CD4-positive, CD25-positive, alpha-beta regulatory T cell (primary cell): ENCODE measurements around the gene CEMIP. TPM values are rescaled to one million over a fixed set of nuclear protein-coding genes. Genes with fewer than 3 reads are reported as not detected.

Experiments used
- ATAC-seq, 2 donors: fragments of 150-1000 bp; cut with Tn5 transposase; one replicate each; pipeline ENCODE4 v1.10.0; 2021; ENCODE audit warnings: low read depth in 2 of 2, moderate number of reproducible peaks in 2 of 2, moderate library complexity in 1 of 2
- DNase-seq, 3 donors: peaks; one replicate each; pipeline versions ENCODE4 v3.0.0 to v3.0.0-alpha.2; 2012 to 2022; ENCODE audit warnings: mixed read lengths in 1 of 3
- H3K27ac ChIP-seq: one replicate; pipeline ENCODE4 v1.7.0; 2013; ENCODE audit warnings: mild to moderate bottlenecking, low read length; ENCODE audit not compliant: insufficient read depth, poor library complexity, severe bottlenecking
- H3K27me3 ChIP-seq: one replicate; pipeline ENCODE4 v1.7.0; 2013; ENCODE audit warnings: low read length; ENCODE audit not compliant: control insufficient read depth, insufficient read depth
- H3K36me3 ChIP-seq: one replicate; pipeline ENCODE4 v1.7.0; 2013; ENCODE audit warnings: mild to moderate bottlenecking, low read length, moderate library complexity; ENCODE audit not compliant: control insufficient read depth, insufficient read depth
- H3K4me1 ChIP-seq: 2 replicates; pipeline ENCODE4 v1.7.0; 2013; ENCODE audit warnings: mild to moderate bottlenecking, low read length; ENCODE audit not compliant: insufficient read depth, control insufficient read depth, poor library complexity, severe bottlenecking
- H3K4me3 ChIP-seq: one replicate; pipeline ENCODE4 v1.7.0; 2013; ENCODE audit warnings: low read depth, mild to moderate bottlenecking, low read length, moderate library complexity
- H3K9me3 ChIP-seq, 2 experiments: 1 replicate in 1 of 2; 2 replicates in 1 of 2; pipeline ENCODE4 v1.7.0; 2013; ENCODE audit warnings: low read length in 2 of 2, mild to moderate bottlenecking in 1 of 2, moderate library complexity in 1 of 2; ENCODE audit not compliant: control insufficient read depth in 2 of 2
- H3K27ac Mint-ChIP-seq, 3 donors: one replicate each; pipeline ENCODE4 v1.8.0; 2020 to 2022; ENCODE audit warnings: mild to moderate bottlenecking in 3 of 3, mixed read lengths in 3 of 3, moderate library complexity in 2 of 3
- H3K27me3 Mint-ChIP-seq: one replicate; pipeline ENCODE4 v1.8.0; 2022; ENCODE audit warnings: mild to moderate bottlenecking, mixed read lengths
- H3K36me3 Mint-ChIP-seq: one replicate; pipeline ENCODE4 v1.8.0; 2020; ENCODE audit warnings: mixed read lengths
- H3K4me1 Mint-ChIP-seq, 4 donors: one replicate each; pipeline ENCODE4 v1.8.0; 2020 to 2022; ENCODE audit warnings: mixed read lengths in 4 of 4, mild to moderate bottlenecking in 1 of 4
- H3K4me3 Mint-ChIP-seq, 4 donors: one replicate each; pipeline ENCODE4 v1.8.0; 2020 to 2022; ENCODE audit warnings: mild to moderate bottlenecking in 4 of 4, mixed read lengths in 4 of 4, moderate library complexity in 3 of 4
- H3K9me3 Mint-ChIP-seq, 7 donors: one replicate each; pipeline ENCODE4 v1.8.0; 2020 to 2022; ENCODE audit warnings: mixed read lengths in 7 of 7, mild to moderate bottlenecking in 3 of 7, moderate library complexity in 2 of 7
- polyA plus RNA-seq, 4 donors: library from polyadenylated mRNA; unstranded; fragments of 300-500 nt; fragmentation: Illumina TruSeq; gene quantifications; one replicate each; pipeline ENCODE4 v1.2.3, GENCODE V29; 2021
- total RNA-seq: library from RNA; stranded (reverse); gene quantifications from one replicate; pipeline ENCODE4 v1.2.3, GENCODE V29; 2022

Gene CEMIP
- total and polyA plus RNA-seq, 5 donors from 2014 or later = 0.10 to 0.44 TPM; not detected in 3

DNA sequence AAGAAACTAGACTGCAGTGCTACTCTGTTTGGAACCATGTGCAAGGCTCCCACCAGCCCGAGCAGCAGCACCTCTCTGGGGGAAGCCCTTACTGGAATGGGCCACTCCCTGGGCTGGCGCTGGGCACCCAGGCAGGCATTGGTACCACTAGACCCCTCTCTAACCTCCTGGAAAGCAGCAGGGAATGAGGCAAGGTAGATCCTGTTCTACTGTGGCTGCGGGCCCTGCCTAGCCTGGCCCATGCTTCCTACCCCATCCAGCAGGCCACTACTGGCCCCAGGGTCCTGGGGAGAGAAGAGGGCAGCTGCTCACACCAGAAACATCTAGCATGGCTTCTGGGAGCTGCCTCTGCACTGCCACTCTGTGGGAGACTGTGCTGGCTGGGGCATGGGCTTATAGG, 165.6 kb downstream of the CEMIP start:
- Histone ChIP-seq H3K4me1 (no peaks in the 10 kb centered on the region), H3K27me3 (no peaks in the 10 kb centered on the region), H3K4me3 (no peak overlapping the region), H3K27ac (no peak overlapping the region), H3K9me3 (no peaks in the 10 kb centered on the region), H3K36me3 (peaks cover 52% of the 10 kb centered on the region)
- Mint-ChIP-seq H3K27me3 (no peaks in the 10 kb centered on the region), H3K9me3 (no peaks in the 10 kb centered on the region), H3K27ac (no peak overlapping the region), H3K36me3 (peaks cover 55% of the 10 kb centered on the region), H3K4me1 (peaks cover 0 to 3% (median 0%) of the 10 kb centered on the region in 4 donors), H3K4me3 (no peak overlapping the region)
- ATAC-seq = no peak
- no peak for DNase-seq

DNA sequence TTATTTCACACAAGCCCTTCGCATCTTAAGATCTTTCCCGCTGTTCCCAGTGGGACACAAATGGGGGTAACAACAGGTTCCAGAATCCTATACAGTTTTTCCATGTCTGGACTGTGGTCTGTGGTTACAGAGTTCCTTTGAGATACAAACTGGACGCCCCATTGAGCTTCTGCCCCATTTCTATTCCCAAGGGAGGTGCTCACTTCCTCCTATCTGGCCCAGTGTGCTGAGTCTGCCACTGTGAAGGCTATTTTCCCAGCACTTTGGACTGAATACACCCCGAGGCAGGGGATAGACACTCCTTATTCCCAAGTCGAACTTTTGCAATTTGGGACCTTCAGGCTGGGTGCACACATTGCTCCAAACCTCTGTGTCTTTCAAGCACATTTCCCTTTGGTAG, 166.4 kb downstream of the CEMIP start:
- no peak for ATAC-seq
- no peaks in the 10 kb centered on the region for H3K27me3 ChIP-seq
- peaks cover 0 to 3% (median 0%) of the 10 kb centered on the region in 4 donors for H3K4me1 Mint-ChIP-seq
- H3K4me3 Mint-ChIP-seq = no peak overlapping the region
- H3K27ac ChIP-seq = no peak overlapping the region
- H3K36me3 Mint-ChIP-seq = peaks cover 56% of the 10 kb centered on the region
- H3K4me1 ChIP-seq = no peaks in the 10 kb centered on the region
- no peak overlapping the region for H3K4me3 ChIP-seq
- no peak for DNase-seq
- H3K36me3 ChIP-seq = peaks cover 59% of the 10 kb centered on the region
- H3K9me3 Mint-ChIP-seq = no peaks in the 10 kb centered on the region
- no peaks in the 10 kb centered on the region for H3K27me3 Mint-ChIP-seq
- H3K27ac Mint-ChIP-seq = no peak overlapping the region
- no peaks in the 10 kb centered on the region for H3K9me3 ChIP-seq

DNA sequence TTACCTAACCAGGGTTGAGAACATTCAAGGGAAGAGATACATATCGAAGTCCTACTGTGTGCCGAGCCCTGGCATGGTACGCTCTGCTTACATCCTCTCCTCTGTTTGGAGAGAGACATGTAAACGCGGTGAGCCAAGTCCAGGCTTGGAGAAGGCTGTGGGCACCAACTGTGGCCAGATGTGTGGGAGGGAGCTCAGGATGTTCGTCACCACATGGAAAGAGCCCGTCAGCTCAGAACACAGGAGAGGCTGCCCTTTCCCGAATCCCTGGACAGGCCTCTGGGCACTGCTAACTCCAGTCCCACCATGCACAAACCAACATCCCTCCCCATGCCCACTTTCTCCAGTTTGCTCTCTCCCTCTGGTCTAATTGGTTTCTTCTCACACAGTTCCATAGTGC, 167.4 kb downstream of the CEMIP start:
- H3K36me3 ChIP-seq = peaks cover 66% of the 10 kb centered on the region
- no peaks in the 10 kb centered on the region for H3K27me3 ChIP-seq
- H3K9me3 ChIP-seq = no peaks in the 10 kb centered on the region
- Mint-ChIP-seq H3K4me3 (no peak overlapping the region), H3K27me3 (no peaks in the 10 kb centered on the region), H3K36me3 (peaks cover 58% of the 10 kb centered on the region), H3K27ac (no peak overlapping the region), H3K9me3 (no peaks in the 10 kb centered on the region), H3K4me1 (peaks cover 0 to 3% (median 0%) of the 10 kb centered on the region in 4 donors)
- H3K27ac ChIP-seq = no peak overlapping the region
- DNase-seq (no peak), ATAC-seq (no peak)
- H3K4me3 ChIP-seq = no peak overlapping the region
- no peaks in the 10 kb centered on the region for H3K4me1 ChIP-seq

DNA sequence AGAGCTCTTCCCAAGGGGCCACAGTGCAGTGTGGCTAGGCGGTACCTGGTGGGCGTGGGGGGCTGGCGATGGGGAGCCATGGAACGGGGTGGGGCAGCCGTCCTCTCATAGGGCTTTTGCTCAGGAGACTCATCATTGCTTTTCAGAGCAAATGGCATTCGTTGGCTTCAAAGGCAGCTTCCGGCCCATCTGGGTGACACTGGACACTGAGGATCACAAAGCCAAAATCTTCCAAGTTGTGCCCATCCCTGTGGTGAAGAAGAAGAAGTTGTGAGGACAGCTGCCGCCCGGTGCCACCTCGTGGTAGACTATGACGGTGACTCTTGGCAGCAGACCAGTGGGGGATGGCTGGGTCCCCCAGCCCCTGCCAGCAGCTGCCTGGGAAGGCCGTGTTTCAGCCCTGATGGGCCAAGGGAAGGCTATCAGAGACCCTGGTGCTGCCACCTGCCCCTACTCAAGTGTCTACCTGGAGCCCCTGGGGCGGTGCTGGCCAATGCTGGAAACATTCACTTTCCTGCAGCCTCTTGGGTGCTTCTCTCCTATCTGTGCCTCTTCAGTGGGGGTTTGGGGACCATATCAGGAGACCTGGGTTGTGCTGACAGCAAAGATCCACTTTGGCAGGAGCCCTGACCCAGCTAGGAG, 169.6 kb downstream of the CEMIP start:
- H3K9me3 ChIP-seq = no peaks in the 10 kb centered on the region
- H3K27me3 Mint-ChIP-seq = no peaks in the 10 kb centered on the region

DNA sequence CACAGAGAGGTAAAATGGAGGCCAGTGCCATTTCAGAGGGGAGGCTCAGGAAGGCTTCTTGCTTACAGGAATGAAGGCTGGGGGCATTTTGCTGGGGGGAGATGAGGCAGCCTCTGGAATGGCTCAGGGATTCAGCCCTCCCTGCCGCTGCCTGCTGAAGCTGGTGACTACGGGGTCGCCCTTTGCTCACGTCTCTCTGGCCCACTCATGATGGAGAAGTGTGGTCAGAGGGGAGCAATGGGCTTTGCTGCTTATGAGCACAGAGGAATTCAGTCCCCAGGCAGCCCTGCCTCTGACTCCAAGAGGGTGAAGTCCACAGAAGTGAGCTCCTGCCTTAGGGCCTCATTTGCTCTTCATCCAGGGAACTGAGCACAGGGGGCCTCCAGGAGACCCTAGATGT, 170.6 kb downstream of the CEMIP start:
- Mint-ChIP-seq H3K27me3 (no peaks in the 10 kb centered on the region), H3K9me3 (no peaks in the 10 kb centered on the region), H3K4me3 (no peak overlapping the region), H3K4me1 (peaks cover 0 to 10% (median 3%) of the 10 kb centered on the region in 4 donors), H3K36me3 (peaks cover 52% of the 10 kb centered on the region), H3K27ac (peak overlapping the region in 1 of 3 donors; percentile 72)
- ATAC-seq = no peak
- no peak overlapping the region for H3K4me3 ChIP-seq
- no peak for DNase-seq
- peaks cover 64% of the 10 kb centered on the region for H3K36me3 ChIP-seq
- H3K27me3 ChIP-seq = no peaks in the 10 kb centered on the region
- no peak overlapping the region for H3K27ac ChIP-seq
- no peaks in the 10 kb centered on the region for H3K4me1 ChIP-seq
- H3K9me3 ChIP-seq = no peaks in the 10 kb centered on the region

More for the DNA sequence above, 169.6 kb downstream of the CEMIP start:
- Mint-ChIP-seq H3K9me3 (no peaks in the 10 kb centered on the region), H3K4me3 (no peak overlapping the region), H3K36me3 (peaks cover 57% of the 10 kb centered on the region), H3K4me1 (peaks cover 0 to 10% (median 3%) of the 10 kb centered on the region in 4 donors), H3K27ac (no peak overlapping the region)
- Histone ChIP-seq H3K4me1 (no peaks in the 10 kb centered on the region), H3K27me3 (no peaks in the 10 kb centered on the region), H3K36me3 (peaks cover 64% of the 10 kb centered on the region), H3K4me3 (no peak overlapping the region), H3K27ac (no peak overlapping the region)
- ATAC-seq (no peak), DNase-seq (no peak)

DNA sequence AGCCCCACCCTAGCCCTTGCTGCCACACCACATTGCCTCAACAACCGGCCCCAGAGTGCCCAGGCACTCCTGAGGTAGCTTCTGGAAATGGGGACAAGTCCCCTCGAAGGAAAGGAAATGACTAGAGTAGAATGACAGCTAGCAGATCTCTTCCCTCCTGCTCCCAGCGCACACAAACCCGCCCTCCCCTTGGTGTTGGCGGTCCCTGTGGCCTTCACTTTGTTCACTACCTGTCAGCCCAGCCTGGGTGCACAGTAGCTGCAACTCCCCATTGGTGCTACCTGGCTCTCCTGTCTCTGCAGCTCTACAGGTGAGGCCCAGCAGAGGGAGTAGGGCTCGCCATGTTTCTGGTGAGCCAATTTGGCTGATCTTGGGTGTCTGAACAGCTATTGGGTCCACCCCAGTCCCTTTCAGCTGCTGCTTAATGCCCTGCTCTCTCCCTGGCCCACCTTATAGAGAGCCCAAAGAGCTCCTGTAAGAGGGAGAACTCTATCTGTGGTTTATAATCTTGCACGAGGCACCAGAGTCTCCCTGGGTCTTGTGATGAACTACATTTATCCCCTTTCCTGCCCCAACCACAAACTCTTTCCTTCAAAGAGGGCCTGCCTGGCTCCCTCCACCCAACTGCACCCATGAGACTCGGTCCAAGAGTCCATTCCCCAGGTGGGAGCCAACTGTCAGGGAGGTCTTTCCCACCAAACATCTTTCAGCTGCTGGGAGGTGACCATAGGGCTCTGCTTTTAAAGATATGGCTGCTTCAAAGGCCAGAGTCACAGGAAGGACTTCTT, 171.3 kb downstream of the CEMIP start:
- no peaks in the 10 kb centered on the region for H3K27me3 ChIP-seq
- H3K9me3 ChIP-seq = no peaks in the 10 kb centered on the region
- H3K4me3 Mint-ChIP-seq = no peak overlapping the region
- no peak overlapping the region for H3K27ac ChIP-seq
- peak overlapping the region in 1 of 3 donors; percentile 52 for H3K27ac Mint-ChIP-seq
- DNase-seq (no peak), ATAC-seq (no peak)
- no peak overlapping the region for H3K4me3 ChIP-seq
- H3K27me3 Mint-ChIP-seq = no peaks in the 10 kb centered on the region
- H3K9me3 Mint-ChIP-seq = no peaks in the 10 kb centered on the region
- peaks cover 53% of the 10 kb centered on the region for H3K36me3 Mint-ChIP-seq
- peaks cover 60% of the 10 kb centered on the region for H3K36me3 ChIP-seq
- H3K4me1 Mint-ChIP-seq = peaks cover 0 to 10% (median 3%) of the 10 kb centered on the region in 4 donors
- no peaks in the 10 kb centered on the region for H3K4me1 ChIP-seq

DNA sequence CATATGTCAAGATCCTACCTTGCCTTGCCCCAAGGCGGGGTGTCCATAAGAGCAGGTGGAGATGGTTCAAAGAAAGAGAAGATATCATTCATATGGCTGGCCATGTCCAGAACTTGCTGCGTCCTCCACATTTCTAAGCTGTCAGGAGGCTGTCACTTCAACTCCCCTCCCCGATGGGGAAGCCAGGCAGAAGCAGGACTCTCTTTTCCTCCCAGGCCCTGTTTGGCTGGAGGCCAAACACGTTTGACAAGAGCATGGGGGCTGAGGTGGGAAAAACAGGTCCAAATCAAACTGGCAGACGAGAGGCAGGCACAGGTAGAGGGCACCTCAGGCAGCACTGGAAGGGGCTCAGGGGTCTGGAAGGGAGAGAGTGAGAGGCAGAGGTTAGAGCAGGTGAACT, 172.8 kb downstream of the CEMIP start:
- Mint-ChIP-seq H3K4me3 (no peak overlapping the region), H3K27ac (peak overlapping the region in 1 of 3 donors; percentile 76), H3K4me1 (peaks cover 0 to 10% (median 4%) of the 10 kb centered on the region in 4 donors), H3K27me3 (no peaks in the 10 kb centered on the region), H3K36me3 (peaks cover 50% of the 10 kb centered on the region), H3K9me3 (no peaks in the 10 kb centered on the region)
- Histone ChIP-seq H3K4me3 (no peak overlapping the region), H3K27ac (no peak overlapping the region), H3K36me3 (peaks cover 48% of the 10 kb centered on the region), H3K27me3 (no peaks in the 10 kb centered on the region), H3K9me3 (no peaks in the 10 kb centered on the region), H3K4me1 (no peaks in the 10 kb centered on the region)
- DNase-seq (no peak), ATAC-seq (no peak)
